H1 (cell line): ENCODE results near the gene HOATZ. TPM values are rescaled to one million over a fixed set of nuclear protein-coding genes. Genes with fewer than 3 reads are reported as not detected.

ENCODE experiments used
- ATF2 ChIP-seq: IDR thresholded peaks from 2 replicates; pipeline ENCODE4 v1.6.1; 2012; ENCODE audit warnings: low read length, inconsistent platforms
- BACH1 ChIP-seq: IDR thresholded peaks from 2 replicates; pipeline ENCODE4 v1.6.1; 2012; ENCODE audit warnings: low read length, improper control_type of control experiment
- CHD7 ChIP-seq: fragments of 300-600 bp; sonication (generic); IDR thresholded peaks from 2 replicates; pipeline ENCODE4 v1.7.1; 2012; ENCODE audit warnings: low read length, moderate library complexity, mild to moderate bottlenecking, inconsistent platforms; ENCODE audit not compliant: insufficient replicate concordance
- CREB1 ChIP-seq: IDR thresholded peaks from 2 replicates; pipeline ENCODE4 v1.6.1; 2012; ENCODE audit warnings: inconsistent platforms
- EP300 ChIP-seq, 2 experiments: IDR thresholded peaks; 1 replicate in 1 of 2; 2 replicates in 1 of 2; pipeline ENCODE4 v1.6.1; 2011 to 2012; ENCODE audit warnings: low read depth in 2 of 2, low read length in 2 of 2, mild to moderate bottlenecking in 2 of 2, borderline replicate concordance in 1 of 2, inconsistent platforms in 1 of 2, moderate library complexity in 1 of 2
- POLR2A ChIP-seq, 2 experiments: IDR thresholded peaks; 1 replicate in 1 of 2; 2 replicates in 1 of 2; pipeline ENCODE4 v1.6.1; 2011; ENCODE audit warnings: low read depth in 2 of 2, low read length in 2 of 2, mild to moderate bottlenecking in 2 of 2; ENCODE audit errors: control extremely low read depth in 1 of 2
- SUZ12 ChIP-seq: fragments of 200-600 bp; sonication (generic); IDR thresholded peaks from 2 replicates; pipeline ENCODE4 v1.6.1; 2012; ENCODE audit warnings: mild to moderate bottlenecking, inconsistent platforms, low read length, moderate library complexity, mixed read lengths
- TBP ChIP-seq: IDR thresholded peaks from 2 replicates; pipeline ENCODE4 v1.6.1; 2011; ENCODE audit warnings: low read depth, low read length, improper control_type of control experiment
- polyA plus RNA-seq, 7 experiments: library from polyadenylated mRNA; depleted of rRNA in 3 of 7; stranded (reverse) in 5 of 7; unstranded in 2 of 7; fragments of >200 nt in 5 of 7; fragments of 200-250 nt in 2 of 7; gene quantifications; 1 replicate in 5 of 7; 2 replicates in 1 of 7; 4 replicates in 1 of 7; pipeline versions ENCODE4 v1.2.1 to v1.2.3, GENCODE V29; 2011 to 2013; ENCODE audit warnings: missing spikeins in 2 of 7, mixed read lengths in 2 of 7
- total RNA-seq: library from RNA; stranded (reverse); fragmentation: NEBNext Ultra II Directional; extraction: Animal tissue kit (Norgen Biotek cat#: 25700); gene quantifications from 2 replicates; pipeline ENCODE4 v1.2.1, GENCODE V29; 2021

HOATZ gene
- total and polyA plus RNA-seq, 2 of the 8 experiments (the other 6 are each of a cell fraction or from before 2014, with no cell fraction given): not detected

GRCh38 chr11:111577821-111578220 lies 63.2 kb downstream of the HOATZ start (continued):
- no peak for TF ChIP-seq CHD7
- TF ChIP-seq EP300 (IDR thresholded peaks at IDR 0.05; ENCODE audit: borderline replicate concordance in 1 of 2, low read depth in 2 of 2, low read length in 2 of 2): no peak
- TF ChIP-seq BACH1: no peak
- TF ChIP-seq TBP: no peak
- TF ChIP-seq SUZ12: no peak
- TF ChIP-seq ATF2: no peak
- TF ChIP-seq POLR2A (IDR thresholded peaks at IDR 0.05; ENCODE audit: control extremely low read depth in 1 of 2, low read depth in 2 of 2, low read length in 2 of 2): no peak
- TF ChIP-seq CREB1: no peak
- TF ChIP-seq, all 59 proteins: peak for 0
